GM12872 (cell line): ENCODE results near the gene GJC2.

ENCODE experiments used
- TF ChIP-seq, protein P1 (sequence below): IDR thresholded peaks from 3 replicates; pipeline ENCODE4 v1.5.1; 2011; ENCODE audit warnings: low read depth, mild to moderate bottlenecking, low read length, moderate library complexity; ENCODE audit not compliant: insufficient read depth

The GJC2 gene

DNA sequence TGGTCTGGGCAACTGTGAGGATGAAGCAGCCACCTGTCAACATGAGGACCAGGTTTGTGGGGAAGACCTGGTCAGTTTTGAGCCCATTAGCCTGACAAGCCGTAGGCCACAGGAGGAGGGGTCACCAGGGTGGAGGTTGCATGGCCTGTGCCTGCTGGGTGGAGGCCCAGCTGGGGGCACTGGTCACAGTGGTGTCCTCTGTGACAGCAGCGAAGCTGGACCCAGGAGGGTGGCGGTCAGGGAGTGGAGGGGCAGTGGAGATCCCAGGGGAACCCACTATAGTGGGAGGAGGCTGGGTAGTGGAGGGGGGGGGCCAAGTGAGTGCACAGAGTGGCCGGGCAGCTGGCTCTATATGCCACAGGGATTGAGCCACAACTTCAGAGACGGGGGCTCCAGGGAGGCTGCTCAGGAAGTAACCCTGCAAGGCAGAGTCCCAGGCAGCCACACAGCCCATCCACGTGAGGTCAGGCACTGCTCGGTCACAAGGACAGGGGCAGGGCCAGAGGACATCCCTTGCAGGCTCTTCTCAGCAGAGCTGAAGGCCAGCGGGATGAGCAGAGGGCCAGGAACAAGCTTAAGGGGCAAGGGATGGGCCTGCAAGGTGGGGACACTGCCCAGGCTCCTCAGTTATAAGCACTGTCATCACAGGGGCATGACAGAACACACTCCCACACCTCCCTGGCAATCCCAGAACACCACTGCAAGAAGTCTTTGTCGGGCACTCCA is 44.3 kb upstream of the GJC2 start:
- TF ChIP-seq, protein P1, sequence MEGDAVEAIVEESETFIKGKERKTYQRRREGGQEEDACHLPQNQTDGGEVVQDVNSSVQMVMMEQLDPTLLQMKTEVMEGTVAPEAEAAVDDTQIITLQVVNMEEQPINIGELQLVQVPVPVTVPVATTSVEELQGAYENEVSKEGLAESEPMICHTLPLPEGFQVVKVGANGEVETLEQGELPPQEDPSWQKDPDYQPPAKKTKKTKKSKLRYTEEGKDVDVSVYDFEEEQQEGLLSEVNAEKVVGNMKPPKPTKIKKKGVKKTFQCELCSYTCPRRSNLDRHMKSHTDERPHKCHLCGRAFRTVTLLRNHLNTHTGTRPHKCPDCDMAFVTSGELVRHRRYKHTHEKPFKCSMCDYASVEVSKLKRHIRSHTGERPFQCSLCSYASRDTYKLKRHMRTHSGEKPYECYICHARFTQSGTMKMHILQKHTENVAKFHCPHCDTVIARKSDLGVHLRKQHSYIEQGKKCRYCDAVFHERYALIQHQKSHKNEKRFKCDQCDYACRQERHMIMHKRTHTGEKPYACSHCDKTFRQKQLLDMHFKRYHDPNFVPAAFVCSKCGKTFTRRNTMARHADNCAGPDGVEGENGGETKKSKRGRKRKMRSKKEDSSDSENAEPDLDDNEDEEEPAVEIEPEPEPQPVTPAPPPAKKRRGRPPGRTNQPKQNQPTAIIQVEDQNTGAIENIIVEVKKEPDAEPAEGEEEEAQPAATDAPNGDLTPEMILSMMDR = no peak

DNA sequence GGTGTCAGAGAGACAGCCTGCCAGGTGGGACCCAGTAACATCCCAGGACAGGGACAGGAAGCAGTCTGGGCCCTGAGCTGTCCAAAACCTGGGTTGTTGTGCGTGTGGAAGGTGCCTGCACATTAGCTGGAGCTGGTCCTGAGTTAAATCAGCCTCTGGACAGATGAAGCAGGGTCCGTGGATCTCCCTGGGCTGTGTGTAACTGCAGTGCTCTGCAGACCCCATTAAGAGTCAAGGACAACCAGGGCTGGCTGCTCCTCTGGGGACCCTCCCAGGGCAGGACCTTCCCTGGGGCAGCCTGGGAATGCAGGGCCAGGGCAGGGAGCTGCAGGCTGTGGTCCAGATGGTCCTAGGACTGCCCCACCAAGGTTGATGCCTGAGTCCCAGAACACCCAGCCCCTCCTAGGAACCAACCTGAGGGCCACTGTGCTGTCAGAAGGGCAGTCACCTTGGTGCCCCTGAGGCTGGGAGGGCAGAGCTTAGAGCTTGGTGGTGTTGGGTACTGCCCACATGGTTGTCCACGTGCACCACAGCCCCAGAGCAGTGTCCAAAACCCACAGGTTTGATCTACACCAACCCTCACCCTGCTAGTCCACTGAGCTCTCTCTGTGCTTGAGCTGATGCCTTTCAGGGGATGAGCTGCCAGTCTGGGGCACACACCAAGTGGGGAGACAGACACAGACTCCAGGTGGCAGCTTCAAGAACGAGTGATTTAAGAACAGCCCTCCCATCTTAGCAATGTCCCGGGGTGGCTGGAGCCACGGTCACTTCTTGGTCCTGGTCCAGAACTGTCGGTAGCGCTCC is 43.5 kb upstream of the GJC2 start:
- TF ChIP-seq, protein P1 = no peak

DNA sequence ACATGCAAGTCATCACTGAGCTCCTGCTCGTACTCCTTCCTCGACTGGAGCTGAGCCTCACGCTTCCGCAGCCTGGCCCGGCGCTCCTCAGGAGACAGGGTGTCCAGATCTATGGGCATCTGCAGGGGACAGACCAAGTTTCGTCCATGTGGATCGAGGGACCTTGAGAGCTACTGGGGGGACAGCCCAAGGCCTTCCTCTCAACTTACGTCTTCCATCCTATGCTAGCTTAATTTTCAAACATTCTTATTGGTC is 43.0 kb upstream of the GJC2 start:
- TF ChIP-seq, protein P1 = no peak

DNA sequence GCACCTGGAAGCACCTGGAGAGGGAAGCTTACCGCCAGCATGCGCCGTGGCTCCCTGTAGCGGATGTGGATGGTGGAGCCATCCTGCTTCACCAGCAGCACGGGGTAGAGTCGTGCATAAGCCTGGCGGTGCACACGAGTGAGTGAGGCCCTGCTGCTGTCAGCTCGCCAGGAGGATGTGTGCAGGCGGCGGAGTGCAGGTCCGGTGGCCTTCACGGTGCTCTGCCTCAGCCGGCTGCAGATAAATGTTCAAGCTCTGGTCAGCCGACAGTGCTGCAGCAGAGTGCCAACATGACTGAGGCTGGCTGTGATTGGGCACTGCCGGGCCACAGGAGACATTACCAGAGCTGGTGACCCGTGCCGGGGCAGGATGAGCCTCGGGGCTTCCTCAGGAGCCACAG is 42.1 kb upstream of the GJC2 start:
- TF ChIP-seq, protein P1 = no peak

DNA sequence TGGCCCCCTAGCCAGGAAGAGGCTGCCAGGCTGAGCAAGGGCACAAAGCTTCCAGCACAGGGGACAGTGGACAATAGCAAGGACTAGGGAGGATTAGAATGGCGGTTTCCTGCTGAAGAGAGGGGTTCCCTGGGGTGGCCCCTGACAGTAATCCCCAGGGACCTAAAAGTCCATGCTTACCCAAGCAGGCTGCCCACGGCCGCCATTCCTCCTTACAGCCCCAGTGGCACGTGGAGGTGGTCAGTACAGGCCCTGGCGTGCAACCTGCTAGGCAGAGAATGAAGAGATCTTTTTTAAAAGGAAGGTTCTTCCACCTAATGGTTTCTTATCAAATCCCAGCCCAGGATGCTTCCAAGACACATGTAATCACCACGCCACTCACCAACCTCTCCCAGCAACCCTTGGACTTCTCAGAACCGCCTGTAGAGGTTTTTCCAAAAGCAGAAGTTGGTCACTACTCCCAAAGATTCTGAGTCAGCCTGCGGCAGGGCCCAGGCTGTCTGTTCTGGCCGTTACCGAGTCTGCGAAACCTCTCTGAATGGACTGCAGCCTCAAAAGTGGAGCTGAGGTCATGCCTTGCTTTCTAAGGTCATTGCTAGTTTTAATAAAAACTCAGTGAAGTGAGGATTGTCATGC is 41.6 kb upstream of the GJC2 start:
- TF ChIP-seq, protein P1 = no peak

DNA sequence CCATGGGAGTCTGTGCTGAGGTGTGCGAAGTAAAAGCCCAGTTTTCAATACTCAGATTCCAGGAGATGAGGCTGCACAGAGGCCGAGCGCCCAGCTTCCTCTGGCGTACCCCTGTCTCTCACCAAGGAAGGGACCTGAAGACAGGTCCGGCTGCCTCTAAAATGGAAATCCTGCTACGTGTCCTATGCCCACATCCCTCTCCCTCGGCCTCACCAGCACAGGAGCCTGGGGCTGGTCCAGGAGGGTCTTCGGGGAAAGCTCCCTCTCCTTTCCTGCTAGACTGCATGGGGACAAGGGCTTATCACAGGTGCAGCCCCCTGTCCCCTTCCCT is 41.0 kb upstream of the GJC2 start:
- TF ChIP-seq, protein P1 = no peak

DNA sequence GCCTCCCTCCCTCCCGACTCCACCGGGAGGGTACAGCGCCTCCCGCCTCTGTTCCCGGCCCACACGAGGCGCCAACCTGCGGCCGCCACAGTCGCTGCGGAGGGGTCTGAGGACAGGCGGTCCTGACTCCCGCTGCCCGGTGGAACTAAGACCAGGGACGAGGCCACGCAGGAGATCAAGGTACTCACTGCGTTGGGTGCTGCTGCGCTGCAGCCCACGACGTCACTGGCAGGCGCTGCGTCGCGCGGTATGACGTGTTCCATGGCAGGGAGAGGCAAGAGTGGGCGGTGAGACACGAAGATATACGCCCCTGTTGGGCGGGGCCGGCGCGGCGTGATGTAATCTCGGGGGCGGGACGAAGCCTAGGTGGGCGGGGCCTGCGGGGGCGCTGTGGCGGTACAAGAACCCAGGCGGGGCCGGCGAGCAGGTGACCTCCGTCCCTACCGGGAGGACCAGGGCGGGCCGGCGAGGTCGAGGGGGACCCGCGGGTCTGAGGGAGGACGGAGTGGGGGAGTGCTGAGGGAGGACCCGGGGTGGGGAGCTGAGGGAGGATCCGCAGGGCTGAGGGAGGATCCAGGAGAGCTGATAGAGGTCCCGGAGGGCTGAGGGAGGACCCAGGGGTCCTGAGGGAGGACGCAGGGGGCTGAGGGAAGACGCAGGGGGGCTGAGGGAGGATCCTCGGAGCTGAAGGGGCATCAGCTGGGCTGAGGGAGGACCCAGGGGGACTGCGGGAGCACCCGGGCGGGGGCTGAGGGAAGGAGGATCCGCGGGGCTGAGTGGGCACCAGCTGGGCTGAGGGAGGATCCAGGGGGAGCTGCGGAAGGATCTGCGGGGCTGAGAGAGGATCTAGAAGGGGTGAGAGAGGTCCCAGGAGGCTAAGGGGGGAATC is 40.4 kb upstream of the GJC2 start, which contains the start of gene MRPL55:
Gene MRPL55 (minus strand): TSS at position 227 of the 889 bp plus-strand sequence. CDS start 1,039 bp downstream, outside the sequence.
- TF ChIP-seq, protein P1 = no peak
